GM18870 (cell line): ENCODE measurements around the gene CEP72.
"Not testable (repeated sequence)": the region's sequence is repeated elsewhere in the genome, so short reads cannot be mapped to it uniquely, and the experiment has no call there.

Source experiments
- ATAC-seq: cut with Tn5 transposase; IDR thresholded peaks from one replicate; pipeline ENCODE4 v1.9.1; 2021; ENCODE audit warnings: moderate library complexity; ENCODE audit not compliant: unreplicated experiment

Gene CEP72

DNA sequence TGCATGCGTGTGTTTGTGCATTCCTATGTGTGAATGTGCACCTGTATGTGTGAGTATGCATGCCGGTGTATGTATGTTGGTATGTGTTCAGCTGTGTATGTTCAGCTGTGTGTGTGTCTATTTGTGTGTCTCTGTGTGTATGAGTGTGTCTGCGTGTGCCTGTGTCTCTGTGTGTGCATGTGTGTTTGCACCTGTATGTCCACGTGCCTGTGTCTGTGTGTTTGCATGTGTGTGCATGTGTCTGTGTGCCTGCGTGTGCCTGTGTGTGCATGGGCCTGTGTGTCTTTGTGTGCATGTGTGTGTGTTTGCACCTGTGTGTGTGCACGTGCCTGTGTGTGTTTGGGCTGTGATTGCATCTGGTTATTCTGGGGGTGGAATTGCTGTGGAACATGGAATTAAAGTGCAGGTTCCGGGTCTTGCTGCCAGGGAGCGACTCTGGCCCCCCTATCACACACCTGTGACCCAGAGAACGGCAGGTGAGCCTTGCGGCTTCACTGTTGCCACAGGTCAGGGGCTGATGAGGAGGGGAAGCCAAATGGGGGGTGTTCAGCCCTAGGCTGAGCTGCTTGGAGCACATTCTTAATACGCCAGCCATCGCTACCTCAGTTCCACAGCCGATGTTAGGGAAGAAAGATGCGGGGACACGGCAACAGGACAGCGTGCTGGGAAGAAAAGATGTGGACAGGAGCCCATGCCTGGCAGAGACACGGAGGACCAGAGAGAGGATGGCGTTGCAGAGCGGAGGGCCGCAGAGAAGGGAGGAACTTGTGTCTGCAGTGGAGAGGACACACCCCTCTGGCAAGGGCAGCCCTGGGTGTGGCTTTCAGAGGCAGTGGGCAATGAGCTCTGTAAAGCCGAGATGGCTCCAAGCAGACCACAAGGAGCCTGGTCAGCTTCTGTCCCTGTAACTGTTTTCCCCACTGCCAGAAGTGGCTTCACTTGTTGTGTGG, 84.9 kb downstream of the CEP72 start:
- not testable (repeated sequence) for ATAC-seq
